Measurements from ENCODE around the gene DYDC2. TPM values are rescaled to one million over a fixed set of nuclear protein-coding genes. Genes with fewer than 3 reads are reported as not detected.

DYDC2 gene
- total and polyA plus RNA-seq, 2 experiments from 2014 or later = 8.1 to 9.0 TPM

GRCh38 chr10:80412486-80412885 is 55.9 kb downstream of the DYDC2 start (continued):
- TF ChIP-seq REST (IDR thresholded peaks at IDR 0.05; ENCODE audit: unreplicated experiment) = no peak

GRCh38 chr10:80413271-80413996 is 56.9 kb downstream of the DYDC2 start:
- Mint-ChIP-seq H3K9me3 (no peaks in the 10 kb centered on the region), H3K4me3 (no peak overlapping the region; the same call in 2 of the 3 replicates), H3K36me3 (ENCODE audit: low read depth) (peaks cover 4% of the 10 kb centered on the region; the same call in 1 of the 3 replicates), H3K4me1 (peaks cover 64% of the 10 kb centered on the region), H3K27me3 (ENCODE audit: insufficient read depth, low read depth, poor library complexity) (peaks cover 12% of the 10 kb centered on the region), H3K27ac (no peak overlapping the region)
- H3K4me2 ChIP-seq = no peak overlapping the region
- peak; percentile 34 for ATAC-seq
- H3K36me3 ChIP-seq (ENCODE audit: insufficient read depth) = no peaks in the 10 kb centered on the region
- no peak overlapping the region for H3K4me3 ChIP-seq
- H3F3A ChIP-seq (replicated peaks; ENCODE audit: low read depth) = no peaks in the 10 kb centered on the region
- peaks cover 31% of the 10 kb centered on the region for H3K27me3 ChIP-seq (ENCODE audit: insufficient read depth)
- no peak overlapping the region for H3K27ac ChIP-seq (ENCODE audit: low read depth)
- no peaks in the 10 kb centered on the region for H3K9me2 ChIP-seq (ENCODE audit: insufficient read depth)
- H3K4me1 ChIP-seq (ENCODE audit: insufficient read depth) = peaks cover 45% of the 10 kb centered on the region
- DNase-seq (ENCODE audit: low spot score) = peak; percentile 14
- peaks cover 39% of the 10 kb centered on the region for H4K20me1 ChIP-seq (replicated peaks; ENCODE audit: insufficient read depth)
- peaks cover 28% of the 10 kb centered on the region for H3K79me2 ChIP-seq (replicated peaks; ENCODE audit: insufficient read depth)
- no peak overlapping the region for H2AFZ ChIP-seq
- TF ChIP-seq CREB1 (CRISPR knock-in tag; IDR thresholded peaks at IDR 0.05; ENCODE audit: low read depth) = no peak
- TF ChIP-seq EZH2 (IDR thresholded peaks at IDR 0.05; ENCODE audit: low read depth, unreplicated experiment) = no peak
- no peak for TF ChIP-seq REST (IDR thresholded peaks at IDR 0.05; ENCODE audit: unreplicated experiment)
- TF ChIP-seq JUNB (IDR thresholded peaks at IDR 0.05; ENCODE audit: unreplicated experiment) = no peak
- TF ChIP-seq STAT1 (IDR thresholded peaks at IDR 0.05; ENCODE audit: unreplicated experiment) = no peak
- no peak for TF ChIP-seq ETS1 (IDR thresholded peaks at IDR 0.05)
- no peak for TF ChIP-seq CTCF (conservative IDR thresholded peaks at IDR 0.05; ENCODE audit: low read depth in 2 of 2)
- TF ChIP-seq EZH2phosphoT487 (IDR thresholded peaks at IDR 0.05; ENCODE audit: unreplicated experiment) = no peak
- no peak for TF ChIP-seq POLR2AphosphoS5 (IDR thresholded peaks at IDR 0.05; ENCODE audit: low read depth)
